Iris pigment epithelial cell (primary cell): ENCODE results near the gene FGD6.
"Not testable (repeated sequence)": the region's sequence is repeated elsewhere in the genome, so short reads cannot be mapped to it uniquely, and the experiment has no call there.

Experiments used
- DNase-seq: peaks from one replicate; pipeline ENCODE4 v3.0.0-alpha.2; 2011; ENCODE audit warnings: low read depth

FGD6 gene

GRCh38 chr12:95178136-95178535, 39.1 kb downstream of the FGD6 start:
- no peak for DNase-seq

- DNase-seq, result no peak
These were observed 40.0 kb downstream of the FGD6 start for GRCh38 chr12:95177201-95177768.

- peak; percentile 98 for DNase-seq
These were observed 43.6 kb downstream of the FGD6 start for GRCh38 chr12:95173392-95174251.

- DNase-seq, result peak; percentile 95
These were observed 47.9 kb downstream of the FGD6 start for GRCh38 chr12:95169368-95169767.

GRCh38 chr12:95168746-95169145, 48.5 kb downstream of the FGD6 start:
- DNase-seq, result peak; percentile 68

- DNase-seq, result peak; percentile 69
These were observed 52.6 kb downstream of the FGD6 start for GRCh38 chr12:95164656-95165055.

- no peak for DNase-seq
These were observed 58.3 kb downstream of the FGD6 start for GRCh38 chr12:95158919-95159318.

- no peak for DNase-seq
These were observed 65.4 kb downstream of the FGD6 start for GRCh38 chr12:95151821-95152220.

GRCh38 chr12:95151406-95151805, 65.9 kb downstream of the FGD6 start:
- DNase-seq, result no peak

GRCh38 chr12:95150501-95150900, 66.8 kb downstream of the FGD6 start:
- no peak for DNase-seq

- no peak for DNase-seq
These were observed 69.4 kb downstream of the FGD6 start for GRCh38 chr12:95147866-95148265.

- DNase-seq, result no peak
These were observed 70.5 kb downstream of the FGD6 start for GRCh38 chr12:95146769-95147168.

GRCh38 chr12:95143621-95144205, 73.6 kb downstream of the FGD6 start:
- DNase-seq, result no peak

GRCh38 chr12:95142431-95143151, 74.7 kb downstream of the FGD6 start:
- DNase-seq, result no peak

GRCh38 chr12:95141310-95141709, 76.0 kb downstream of the FGD6 start:
- DNase-seq, result no peak

GRCh38 chr12:95138031-95138430, 79.2 kb downstream of the FGD6 start:
- DNase-seq, result not testable (repeated sequence)

- no peak for DNase-seq
These were observed 80.7 kb downstream of the FGD6 start for GRCh38 chr12:95136598-95136997.

- DNase-seq, result no peak
These were observed 83.2 kb downstream of the FGD6 start for GRCh38 chr12:95134085-95134484.

- DNase-seq, result peak; percentile 28
These were observed 85.5 kb downstream of the FGD6 start for GRCh38 chr12:95131589-95132340.

- DNase-seq, result peak; percentile 68
These were observed 87.2 kb downstream of the FGD6 start for GRCh38 chr12:95130096-95130495.

- DNase-seq, result no peak
These were observed 88.2 kb downstream of the FGD6 start for GRCh38 chr12:95129115-95129514.

- DNase-seq, result no peak
These were observed 90.5 kb downstream of the FGD6 start for GRCh38 chr12:95126736-95127135.
